Activated CD4-positive, alpha-beta T cell treated with anti-CD3 and anti-CD28 coated beads, Interleukin-2, amount 10 ng/mL, durations not matched to agents 24 days and 14 days (primary cell): Measurements from ENCODE around the gene PLA2G4A. TPM values are rescaled to one million over a fixed set of nuclear protein-coding genes. Genes with fewer than 3 reads are reported as not detected.

Source experiments
- DNase-seq: peaks from one replicate; pipeline ENCODE4 v3.0.0; 2022
- H3K27ac Mint-ChIP-seq: one replicate; pipeline ENCODE4 v1.8.0; 2022; ENCODE audit warnings: mild to moderate bottlenecking, mixed read lengths
- H3K27me3 Mint-ChIP-seq: one replicate; pipeline ENCODE4 v1.8.0; 2022; ENCODE audit warnings: mixed read lengths
- H3K36me3 Mint-ChIP-seq: one replicate; pipeline ENCODE4 v1.8.0; 2022; ENCODE audit warnings: low read depth, mild to moderate bottlenecking, mixed read lengths
- H3K4me1 Mint-ChIP-seq: one replicate; pipeline ENCODE4 v1.8.0; 2021; ENCODE audit warnings: mixed read lengths
- H3K4me3 Mint-ChIP-seq: one replicate; pipeline ENCODE4 v1.8.0; 2022; ENCODE audit warnings: mild to moderate bottlenecking, moderate library complexity, mixed read lengths
- H3K9me3 Mint-ChIP-seq: one replicate; pipeline ENCODE4 v1.8.0; 2021; ENCODE audit warnings: mixed read lengths
- intact Hi-C: fragments of 100-400 bp; cut with micrococcal nuclease; formaldehyde crosslinking; loops from one replicate; pipeline ENCODE4 v1.15.1; 2023
- total RNA-seq: library from RNA; stranded (reverse); gene quantifications from 2 replicates; pipeline ENCODE4 v1.2.3, GENCODE V29; 2022

Gene PLA2G4A
- total RNA-seq, 1 donor from 2014 or later = 0.44 TPM

DNA sequence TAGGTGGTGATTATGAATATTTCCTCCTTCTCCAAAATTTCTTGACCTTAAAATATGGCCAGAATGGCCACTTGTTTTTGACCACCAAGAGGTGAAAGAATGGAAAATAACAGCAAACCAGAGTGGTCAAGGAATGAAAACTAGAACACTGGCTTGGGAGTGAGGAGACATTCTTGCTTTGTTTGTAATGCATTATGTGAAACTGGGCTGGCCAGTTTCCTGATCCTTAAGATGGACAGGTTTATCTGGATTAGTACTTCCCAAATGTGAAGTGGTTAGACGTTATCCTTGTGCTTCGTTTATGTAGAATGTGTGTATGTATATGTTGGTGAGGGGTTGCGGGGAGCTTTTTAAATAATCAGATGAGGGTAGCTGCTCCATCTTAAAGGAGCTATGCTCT, 12.8 kb downstream of the PLA2G4A start:
- Mint-ChIP-seq H3K4me3 (no peak overlapping the region), H3K27ac (no peak overlapping the region), H3K4me1 (no peaks in the 10 kb centered on the region), H3K36me3 (no peaks in the 10 kb centered on the region), H3K27me3 (peaks cover 8% of the 10 kb centered on the region), H3K9me3 (no peaks in the 10 kb centered on the region)
- no peak for DNase-seq
- intact Hi-C loops = no loop called here

DNA sequence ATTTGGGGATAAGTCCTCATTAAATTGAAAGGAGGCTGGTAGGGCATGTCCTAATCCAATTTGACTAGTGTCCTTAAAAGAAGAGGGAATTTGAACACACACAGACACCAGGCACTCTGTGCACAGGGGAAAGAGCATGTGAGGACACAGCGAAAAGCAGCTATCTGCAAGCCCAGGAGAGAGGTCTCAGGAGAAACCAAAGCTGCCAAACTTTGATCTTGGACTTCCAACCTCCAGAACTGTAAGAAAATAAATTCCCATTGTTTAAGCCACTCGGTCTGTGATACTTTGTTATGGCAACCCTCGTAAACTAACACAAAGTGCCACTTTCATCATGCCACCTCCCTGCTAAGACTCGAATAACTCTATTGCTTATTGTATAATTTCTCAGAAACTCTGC, 13.8 kb downstream of the PLA2G4A start:
- no peaks in the 10 kb centered on the region for H3K4me1 Mint-ChIP-seq
- intact Hi-C loops = no loop called here
- H3K27me3 Mint-ChIP-seq = peaks cover 5% of the 10 kb centered on the region
- DNase-seq = no peak
- no peaks in the 10 kb centered on the region for H3K9me3 Mint-ChIP-seq
- H3K4me3 Mint-ChIP-seq = no peak overlapping the region
- H3K27ac Mint-ChIP-seq = no peak overlapping the region
- no peaks in the 10 kb centered on the region for H3K36me3 Mint-ChIP-seq

DNA sequence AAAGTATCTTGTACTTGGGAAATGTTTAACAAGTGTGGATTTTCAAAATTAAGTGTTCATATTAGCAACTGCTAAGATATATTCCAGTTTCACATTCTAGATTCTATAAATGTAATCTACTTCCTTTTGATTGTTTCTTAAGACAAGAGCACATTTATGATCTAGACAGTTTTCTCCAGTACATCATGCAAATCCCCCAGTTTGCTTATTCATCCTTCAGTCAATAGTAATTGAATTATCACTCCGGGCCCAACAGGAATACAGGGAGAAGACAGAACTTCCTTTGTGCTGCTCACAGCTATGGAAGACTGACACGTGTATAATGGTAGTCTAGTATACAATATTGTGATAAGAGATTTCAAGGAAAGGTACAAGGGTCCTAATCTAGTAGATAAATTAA, 14.5 kb downstream of the PLA2G4A start:
- no peak overlapping the region for H3K4me3 Mint-ChIP-seq
- DNase-seq = no peak
- H3K9me3 Mint-ChIP-seq = no peaks in the 10 kb centered on the region
- no peak overlapping the region for H3K27ac Mint-ChIP-seq
- H3K4me1 Mint-ChIP-seq = no peaks in the 10 kb centered on the region
- no peaks in the 10 kb centered on the region for H3K36me3 Mint-ChIP-seq
- peaks cover 5% of the 10 kb centered on the region for H3K27me3 Mint-ChIP-seq
- intact Hi-C loops = no loop called here

DNA sequence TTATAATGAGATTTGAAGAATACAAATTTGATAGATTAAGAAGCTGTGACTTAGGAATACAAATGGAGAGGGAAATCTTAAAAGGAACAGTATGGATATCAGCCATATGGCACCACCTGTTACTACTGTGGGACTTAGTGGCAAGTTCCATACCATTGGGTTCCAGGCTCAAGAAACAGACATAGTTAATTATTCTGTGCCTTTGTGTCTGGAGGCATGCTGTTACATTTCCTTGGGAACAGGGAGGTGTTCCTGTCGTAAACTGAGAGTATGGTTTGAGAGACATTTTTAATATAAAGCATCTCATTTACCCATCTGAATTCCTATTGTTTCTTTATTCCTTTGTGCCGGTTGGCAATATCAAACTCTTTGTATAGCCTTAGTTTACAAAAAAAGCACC, 15.2 kb downstream of the PLA2G4A start:
- Mint-ChIP-seq H3K36me3 (no peaks in the 10 kb centered on the region), H3K27me3 (peaks cover 5% of the 10 kb centered on the region), H3K9me3 (no peaks in the 10 kb centered on the region), H3K27ac (no peak overlapping the region), H3K4me1 (no peaks in the 10 kb centered on the region), H3K4me3 (no peak overlapping the region)
- intact Hi-C loops = no loop called here
- no peak for DNase-seq

DNA sequence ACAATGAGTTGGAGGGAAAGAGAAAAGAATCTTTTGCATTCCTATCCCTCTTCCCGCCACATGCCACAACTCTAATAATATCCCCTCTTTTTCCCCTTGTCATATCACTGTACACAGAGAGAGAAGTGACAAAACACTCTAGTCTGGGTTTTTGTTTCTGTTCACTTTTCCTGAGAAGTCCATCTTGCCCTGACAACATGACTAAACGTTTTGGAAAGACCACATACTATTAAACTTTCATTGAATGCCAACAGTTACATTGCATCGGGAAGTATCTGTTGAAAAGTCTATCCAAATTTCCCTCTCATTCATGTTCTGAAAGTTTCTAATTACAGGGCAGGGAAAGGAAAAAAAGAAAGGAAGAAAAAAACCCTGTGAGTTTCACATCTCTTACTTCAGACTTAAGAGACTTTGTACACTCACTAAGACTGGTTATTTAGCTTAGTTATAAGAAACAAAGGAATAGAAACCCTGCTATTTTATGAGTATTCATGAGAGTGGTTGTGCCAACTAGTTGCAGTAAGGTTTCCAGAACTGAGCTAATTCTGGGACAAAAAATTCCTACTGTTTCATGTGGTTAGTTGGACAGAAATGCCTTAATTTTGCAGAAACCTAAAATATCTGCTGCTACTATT, 16.9 kb downstream of the PLA2G4A start:
- Mint-ChIP-seq H3K36me3 (no peaks in the 10 kb centered on the region), H3K27me3 (peaks cover 3% of the 10 kb centered on the region), H3K4me1 (no peaks in the 10 kb centered on the region), H3K27ac (no peak overlapping the region), H3K9me3 (no peaks in the 10 kb centered on the region), H3K4me3 (no peak overlapping the region)
- intact Hi-C loops = no loop called here
- DNase-seq = no peak

DNA sequence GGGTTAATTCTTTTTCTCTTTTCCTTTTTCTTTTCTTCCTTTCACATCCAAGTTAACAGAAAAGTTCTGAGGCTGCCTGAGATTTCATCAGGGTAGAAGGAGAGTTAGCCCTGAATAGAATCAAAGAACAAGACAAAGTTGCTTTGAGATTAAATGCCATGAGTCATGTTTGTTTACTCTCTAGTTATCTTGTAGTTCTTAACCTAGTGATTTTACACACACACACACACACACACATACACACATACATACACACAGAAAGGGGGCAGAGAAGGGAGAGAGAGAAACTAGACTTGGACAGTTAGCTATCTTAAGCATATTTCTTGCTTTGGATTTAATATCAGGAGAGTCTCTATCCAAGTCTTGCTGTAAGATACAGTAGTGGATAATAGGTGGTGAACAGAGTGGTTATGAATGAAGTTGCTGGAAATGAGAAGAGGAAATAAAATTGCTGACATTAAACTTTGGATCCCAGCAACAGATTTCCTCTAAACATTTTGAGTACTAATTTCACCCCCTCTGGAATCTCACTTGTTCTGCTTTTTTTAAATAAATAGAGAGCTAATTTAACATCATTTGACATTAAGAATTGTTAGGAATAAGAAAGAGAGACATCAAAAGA, 19.9 kb downstream of the PLA2G4A start:
- no peak for DNase-seq
- Mint-ChIP-seq H3K27me3 (no peaks in the 10 kb centered on the region), H3K27ac (no peak overlapping the region), H3K36me3 (no peaks in the 10 kb centered on the region), H3K4me1 (no peaks in the 10 kb centered on the region), H3K4me3 (no peak overlapping the region), H3K9me3 (no peaks in the 10 kb centered on the region)
- intact Hi-C loops = no loop called here

DNA sequence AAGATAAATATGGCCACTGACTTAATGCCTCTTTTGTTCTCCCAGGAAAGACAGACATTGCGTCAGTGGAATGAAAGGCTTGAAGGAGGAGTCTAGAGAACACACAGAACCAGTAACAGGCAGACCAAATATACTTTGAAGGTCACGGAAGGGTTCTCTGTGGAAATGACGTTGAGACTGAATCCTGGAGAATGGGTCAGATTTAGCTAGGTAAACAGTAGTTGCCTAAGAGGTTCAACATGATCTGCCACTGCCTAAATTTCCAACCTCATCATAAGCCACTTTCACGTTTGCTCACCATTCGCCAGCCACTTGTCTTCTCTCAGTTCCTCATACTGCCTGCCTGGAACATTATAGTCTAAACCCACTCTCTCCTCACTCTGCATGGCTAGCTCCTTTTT, 20.5 kb downstream of the PLA2G4A start:
- no peaks in the 10 kb centered on the region for H3K27me3 Mint-ChIP-seq
- H3K9me3 Mint-ChIP-seq = no peaks in the 10 kb centered on the region
- H3K4me3 Mint-ChIP-seq = no peak overlapping the region
- intact Hi-C loops = no loop called here
- no peak overlapping the region for H3K27ac Mint-ChIP-seq
- H3K36me3 Mint-ChIP-seq = no peaks in the 10 kb centered on the region
- no peak for DNase-seq
- no peaks in the 10 kb centered on the region for H3K4me1 Mint-ChIP-seq

DNA sequence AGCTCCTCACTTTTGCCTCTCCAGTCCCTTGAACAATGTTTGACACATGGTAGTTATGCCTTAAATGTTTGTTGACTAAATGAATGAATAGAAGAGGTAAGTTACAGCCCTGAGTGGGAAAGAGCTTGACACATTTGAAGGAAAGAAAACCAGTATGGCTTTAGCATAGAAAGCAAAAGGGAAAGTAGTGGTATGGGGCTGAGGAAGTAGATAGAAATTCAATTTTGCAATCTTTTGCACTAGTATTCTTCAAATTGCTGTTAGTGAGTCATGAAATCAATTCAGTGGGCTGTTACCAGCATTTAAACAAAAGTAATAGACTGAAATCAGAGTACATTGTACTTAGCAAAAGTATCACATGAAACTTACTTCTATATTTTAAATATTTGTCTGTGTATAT, 21.1 kb downstream of the PLA2G4A start:
- H3K4me3 Mint-ChIP-seq = no peak overlapping the region
- H3K9me3 Mint-ChIP-seq = no peaks in the 10 kb centered on the region
- DNase-seq = no peak
- H3K27me3 Mint-ChIP-seq = no peaks in the 10 kb centered on the region
- no peaks in the 10 kb centered on the region for H3K36me3 Mint-ChIP-seq
- intact Hi-C loops = no loop called here
- H3K27ac Mint-ChIP-seq = no peak overlapping the region
- no peaks in the 10 kb centered on the region for H3K4me1 Mint-ChIP-seq

DNA sequence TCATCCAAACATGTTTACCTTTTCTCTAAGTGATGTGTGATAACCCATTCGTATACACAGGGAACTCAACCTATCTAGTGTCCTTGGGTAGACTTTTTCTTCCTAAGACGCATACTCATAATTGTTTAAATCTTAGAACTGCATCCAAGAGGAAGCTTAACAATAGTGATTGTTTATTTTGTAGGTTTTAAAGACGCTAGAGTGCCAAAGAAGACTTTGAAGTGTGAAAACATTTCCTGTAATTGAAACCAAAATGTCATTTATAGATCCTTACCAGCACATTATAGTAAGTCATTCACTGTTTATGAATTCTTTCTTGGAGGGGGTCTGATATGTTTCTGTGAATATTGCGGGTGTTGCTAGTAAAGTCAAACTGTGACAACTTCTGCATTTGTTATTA, 25.4 kb downstream of the PLA2G4A start:
- Mint-ChIP-seq H3K36me3 (no peaks in the 10 kb centered on the region), H3K4me1 (no peaks in the 10 kb centered on the region), H3K27ac (no peak overlapping the region), H3K27me3 (no peaks in the 10 kb centered on the region), H3K4me3 (no peak overlapping the region), H3K9me3 (no peaks in the 10 kb centered on the region)
- intact Hi-C loops = no loop called here
- no peak for DNase-seq

DNA sequence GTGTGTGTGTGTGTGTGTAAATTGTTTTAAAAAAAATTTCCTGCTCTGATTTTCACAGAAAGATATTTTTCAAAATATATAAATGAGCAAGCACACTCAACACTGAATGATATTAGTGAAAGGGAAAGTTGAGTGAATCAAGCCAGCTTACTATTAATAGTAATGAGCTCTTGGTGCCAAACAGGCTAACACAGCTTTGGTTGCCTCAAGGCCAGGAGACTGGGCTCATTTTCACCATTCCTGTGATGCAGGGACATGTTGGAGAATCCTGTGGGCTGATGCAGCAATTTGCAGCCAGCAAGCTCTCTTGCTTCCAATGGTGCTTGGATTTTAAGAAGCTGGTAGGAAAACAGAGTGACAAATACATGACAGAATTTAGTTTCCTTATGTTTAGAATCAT, 30.2 kb downstream of the PLA2G4A start:
- no peak overlapping the region for H3K4me3 Mint-ChIP-seq
- no peaks in the 10 kb centered on the region for H3K9me3 Mint-ChIP-seq
- DNase-seq = no peak
- no peaks in the 10 kb centered on the region for H3K4me1 Mint-ChIP-seq
- H3K27ac Mint-ChIP-seq = no peak overlapping the region
- no peaks in the 10 kb centered on the region for H3K27me3 Mint-ChIP-seq
- no peaks in the 10 kb centered on the region for H3K36me3 Mint-ChIP-seq
- intact Hi-C loops = no loop called here

DNA sequence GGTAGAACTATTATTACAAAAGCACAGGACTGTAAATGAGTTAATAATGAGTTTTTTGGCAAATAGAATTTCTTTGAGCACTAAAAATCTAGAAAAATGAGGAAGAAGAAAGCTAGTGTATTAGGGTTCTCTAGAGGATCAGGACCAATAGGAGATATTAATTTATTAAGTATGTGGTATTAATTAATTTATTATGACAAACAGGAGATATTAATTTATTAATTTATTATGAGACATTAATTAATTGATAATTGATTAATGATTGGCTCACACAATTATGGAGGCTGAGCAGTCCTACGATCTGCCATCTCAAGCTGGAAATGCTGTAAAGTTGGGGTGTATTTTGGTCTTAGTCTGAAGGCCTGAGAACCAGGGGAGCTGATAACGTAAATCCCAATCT, 31.2 kb downstream of the PLA2G4A start:
- DNase-seq = no peak
- Mint-ChIP-seq H3K4me3 (no peak overlapping the region), H3K27ac (no peak overlapping the region), H3K36me3 (no peaks in the 10 kb centered on the region), H3K27me3 (no peaks in the 10 kb centered on the region), H3K9me3 (no peaks in the 10 kb centered on the region), H3K4me1 (no peaks in the 10 kb centered on the region)
- intact Hi-C loops = no loop called here

DNA sequence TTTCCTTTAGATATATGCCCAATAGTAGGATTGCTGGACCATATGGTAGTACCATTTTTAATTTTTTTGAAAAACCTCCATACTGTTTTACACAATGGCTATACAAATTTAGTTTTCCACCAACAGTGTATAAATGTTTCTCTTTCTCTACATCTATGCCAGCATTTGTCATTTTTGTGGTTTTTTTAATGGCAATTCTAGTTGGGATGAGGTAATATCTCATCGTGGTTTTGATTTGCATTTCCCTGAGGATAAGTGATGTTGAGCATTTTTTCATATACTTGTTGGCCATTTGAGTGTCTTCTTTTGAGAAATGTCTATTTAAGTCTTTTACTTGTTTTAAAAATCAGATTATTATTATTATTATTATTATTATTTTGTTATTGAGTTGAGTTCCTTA, 35.5 kb downstream of the PLA2G4A start:
- no peaks in the 10 kb centered on the region for H3K36me3 Mint-ChIP-seq
- DNase-seq = no peak
- H3K27ac Mint-ChIP-seq = no peak overlapping the region
- peaks cover 3% of the 10 kb centered on the region for H3K4me1 Mint-ChIP-seq
- no peak overlapping the region for H3K4me3 Mint-ChIP-seq
- no peaks in the 10 kb centered on the region for H3K9me3 Mint-ChIP-seq
- intact Hi-C loops = no loop called here
- no peaks in the 10 kb centered on the region for H3K27me3 Mint-ChIP-seq

DNA sequence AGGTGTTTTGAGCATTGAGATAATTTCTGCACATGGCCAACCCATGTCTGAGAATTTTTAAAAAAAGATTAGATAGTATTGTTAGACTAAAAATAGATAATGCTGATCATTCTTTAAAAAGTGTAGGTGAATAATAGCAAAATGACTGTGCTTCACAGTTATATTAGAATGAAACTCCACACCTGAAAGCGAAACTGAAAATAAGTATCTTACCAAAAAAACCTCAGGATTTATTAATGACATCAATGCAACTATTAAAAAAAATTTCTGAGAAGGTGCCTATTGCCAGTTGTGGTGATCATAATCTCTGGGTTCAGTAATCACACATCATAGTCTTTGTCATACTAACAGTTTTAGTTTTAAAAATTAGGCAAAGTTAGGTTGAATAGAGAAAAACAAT, 36.5 kb downstream of the PLA2G4A start:
- H3K4me3 Mint-ChIP-seq = no peak overlapping the region
- intact Hi-C loops = no loop called here
- H3K36me3 Mint-ChIP-seq = no peaks in the 10 kb centered on the region
- peaks cover 1% of the 10 kb centered on the region for H3K27me3 Mint-ChIP-seq
- peaks cover 3% of the 10 kb centered on the region for H3K4me1 Mint-ChIP-seq
- no peak overlapping the region for H3K27ac Mint-ChIP-seq
- no peaks in the 10 kb centered on the region for H3K9me3 Mint-ChIP-seq
- no peak for DNase-seq

DNA sequence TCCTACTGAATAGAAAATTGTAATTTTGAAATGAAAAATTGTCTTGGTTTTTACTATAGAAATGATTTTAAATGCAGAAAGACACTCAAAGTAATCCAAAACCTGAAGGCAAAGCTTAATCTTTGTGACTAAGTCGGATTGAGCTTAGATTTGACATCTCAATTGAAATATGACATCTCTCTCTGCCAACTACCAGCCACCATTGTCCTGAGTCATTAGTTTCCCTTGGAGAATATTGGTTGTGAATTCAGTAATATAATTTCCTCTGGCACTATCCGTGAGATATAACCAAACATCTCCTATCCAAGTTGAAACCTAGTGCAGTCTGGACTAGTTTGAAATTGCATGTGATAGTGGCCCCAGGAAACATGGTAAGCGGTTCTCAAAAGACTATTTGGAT, 37.1 kb downstream of the PLA2G4A start:
- intact Hi-C loops = no loop called here
- no peak overlapping the region for H3K4me3 Mint-ChIP-seq
- peaks cover 1% of the 10 kb centered on the region for H3K27me3 Mint-ChIP-seq
- DNase-seq = no peak
- no peaks in the 10 kb centered on the region for H3K36me3 Mint-ChIP-seq
- no peak overlapping the region for H3K27ac Mint-ChIP-seq
- H3K9me3 Mint-ChIP-seq = no peaks in the 10 kb centered on the region
- peaks cover 3% of the 10 kb centered on the region for H3K4me1 Mint-ChIP-seq
